GM12892 (cell line): ENCODE results near the gene MED12.

Experiments
- DNase-seq: peaks from one replicate; pipeline ENCODE4 v3.0.0; 2011; ENCODE audit not compliant: insufficient read length
- FAIRE-seq: peaks from 2 replicates; lab custom pipeline; 2011; peaks lifted over from hg19 to GRCh38; lab: Jason Lieb, UNC
- POLR2A ChIP-seq: IDR thresholded peaks from 2 replicates; pipeline ENCODE4 v1.6.1; 2011; ENCODE audit warnings: low read depth, low read length, control low read depth
- POLR2AphosphoS5 ChIP-seq: IDR thresholded peaks from 2 replicates; pipeline ENCODE4 v1.6.1; 2011; ENCODE audit warnings: low read depth, low read length, control low read depth
- TAF1 ChIP-seq: IDR thresholded peaks from 2 replicates; pipeline ENCODE4 v1.6.1; 2011; ENCODE audit warnings: low read depth, mild to moderate bottlenecking, control low read depth, low read length, borderline replicate concordance

MED12 gene

DNA sequence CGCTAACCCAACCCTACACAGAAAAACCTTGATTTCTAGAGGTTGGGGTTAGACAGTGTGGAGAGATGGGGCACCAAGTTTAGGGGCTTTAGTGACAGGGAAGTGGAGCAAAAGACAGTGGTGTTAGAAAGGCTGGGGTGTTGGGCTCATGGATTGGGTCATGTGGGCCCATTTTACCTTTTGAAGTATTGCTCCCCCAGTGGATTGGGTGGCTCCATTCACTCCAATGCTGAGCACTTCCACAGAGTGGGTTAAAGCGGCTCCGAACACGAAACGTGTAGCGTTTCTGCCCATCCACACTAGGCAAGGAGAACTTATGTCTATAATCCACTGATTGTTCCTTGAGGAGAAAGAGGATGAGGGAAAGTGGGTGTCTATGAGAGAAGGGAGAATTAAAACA lies 9.3 kb upstream of the MED12 start:
- TF ChIP-seq POLR2AphosphoS5, result no peak
- FAIRE-seq (peak; percentile 14), DNase-seq (no peak)

- TF ChIP-seq TAF1, result peak; percentile 59; the same call in 1 of the 2 replicates
- TF ChIP-seq POLR2A, result peak; percentile 87
- TF ChIP-seq POLR2AphosphoS5, result peak; percentile 95
- FAIRE-seq (peak; percentile 98), DNase-seq (peak; percentile 60)
Measured at GRCh38 chrX:71111141-71111843, 7.1 kb upstream of the MED12 start, which contains the start of gene IL2RG. IL2RG (minus strand) TSS chrX:71111577; CDS start chrX:71111539, 38 bp downstream.

DNA sequence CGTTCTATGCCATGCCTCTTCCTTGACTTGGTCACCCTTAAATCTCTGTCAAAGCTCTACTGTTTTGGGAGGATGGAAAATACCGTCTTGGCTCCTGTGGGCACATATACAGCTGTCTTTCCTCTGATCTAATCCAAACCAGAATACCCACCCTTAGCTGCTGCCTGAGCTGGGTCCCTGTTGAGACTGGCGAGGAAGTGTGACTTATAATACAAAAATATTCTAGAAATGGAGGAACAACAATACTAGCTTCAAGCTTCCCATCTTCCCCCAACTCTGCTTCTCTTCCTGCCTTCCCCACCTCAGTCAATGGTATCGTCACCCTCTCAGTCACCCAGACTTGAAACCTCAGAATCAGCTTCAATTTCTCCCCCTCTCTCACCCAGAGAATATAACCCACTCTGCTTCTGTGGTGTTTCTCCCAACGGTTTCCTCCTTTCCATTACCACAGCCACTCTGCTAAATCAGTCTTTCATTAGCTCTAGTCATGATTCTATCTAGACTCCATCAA lies 6.4 kb upstream of the MED12 start:
- no peak for DNase-seq
- TF ChIP-seq POLR2AphosphoS5, result no peak
- TF ChIP-seq POLR2A, result no peak
- TF ChIP-seq TAF1, result no peak
- FAIRE-seq, result no peak

GRCh38 chrX:71117358-71117757 lies 1.0 kb upstream of the MED12 start:
- FAIRE-seq (peak; percentile 40), DNase-seq (no peak)
- no peak for TF ChIP-seq POLR2AphosphoS5
- TF ChIP-seq TAF1, result no peak
- no peak for TF ChIP-seq POLR2A

DNA sequence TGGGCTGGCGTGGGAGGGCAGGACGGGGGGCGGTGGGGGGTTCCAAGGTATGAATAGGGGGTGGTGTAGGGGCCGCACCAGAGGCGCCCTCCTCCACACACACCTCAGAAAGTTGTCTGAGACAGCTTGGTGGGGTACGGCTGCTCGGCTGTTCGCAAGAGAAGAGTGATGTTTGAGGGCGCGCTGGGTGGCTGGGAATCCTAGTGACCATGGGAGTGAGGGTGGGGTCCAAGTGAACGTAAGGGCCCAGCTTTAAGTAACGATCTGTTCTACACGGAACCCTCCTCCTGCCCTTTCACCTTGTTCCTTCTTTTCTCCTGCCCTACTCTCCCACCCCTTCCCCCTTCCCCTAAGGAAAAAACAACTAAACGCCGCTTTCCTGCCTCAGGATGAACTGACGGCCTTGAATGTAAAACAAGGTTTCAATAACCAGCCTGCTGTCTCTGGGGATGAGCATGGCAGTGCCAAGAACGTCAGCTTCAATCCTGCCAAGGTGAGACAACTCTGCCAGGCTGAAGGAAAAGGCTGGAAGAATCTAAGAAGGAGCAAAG lies 664 bp downstream of the MED12 start:
- no peak for TF ChIP-seq POLR2AphosphoS5
- TF ChIP-seq POLR2A, result no peak
- no peak for TF ChIP-seq TAF1
- FAIRE-seq (no peak), DNase-seq (no peak)

- peak; percentile 17 for FAIRE-seq
- TF ChIP-seq POLR2AphosphoS5, result no peak
- no peak for TF ChIP-seq POLR2A
- TF ChIP-seq TAF1, result no peak
- DNase-seq, result no peak
Measured at GRCh38 chrX:71128166-71128833, 9.9 kb downstream of the MED12 start.

GRCh38 chrX:71128915-71129765 lies 10.7 kb downstream of the MED12 start:
- DNase-seq (peak; percentile 50), FAIRE-seq (peak; percentile 99)
- no peak for TF ChIP-seq TAF1
- TF ChIP-seq POLR2AphosphoS5, result no peak
- TF ChIP-seq POLR2A, result no peak

- TF ChIP-seq POLR2A (no peak), TAF1 (no peak), POLR2AphosphoS5 (no peak)
- FAIRE-seq (no peak), DNase-seq (no peak)
Measured at GRCh38 chrX:71131510-71131909, 13.1 kb downstream of the MED12 start.

DNA sequence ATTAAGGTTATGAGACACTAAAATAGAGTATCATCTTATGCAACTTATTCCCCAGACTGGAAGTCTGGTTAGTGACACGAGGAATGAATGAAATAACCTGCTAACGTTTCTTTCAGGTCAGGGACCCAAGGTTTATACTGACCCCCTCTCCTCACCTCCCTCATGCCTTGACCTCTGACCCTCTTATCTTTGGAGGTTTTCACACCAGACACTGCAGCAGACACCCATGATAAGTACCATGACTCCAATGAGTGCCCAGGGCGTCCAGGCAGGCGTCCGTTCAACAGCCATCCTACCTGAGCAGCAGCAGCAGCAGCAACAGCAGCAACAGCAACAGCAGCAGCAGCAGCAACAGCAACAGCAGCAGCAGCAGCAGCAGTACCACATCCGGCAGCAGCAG lies 22.0 kb downstream of the MED12 start:
- no peak for TF ChIP-seq POLR2AphosphoS5
- TF ChIP-seq TAF1, result no peak
- TF ChIP-seq POLR2A, result no peak
- DNase-seq (no peak), FAIRE-seq (no peak)

GRCh38 chrX:71143508-71143907 lies 25.1 kb downstream of the MED12 start:
- TF ChIP-seq TAF1 (no peak), POLR2A (no peak), POLR2AphosphoS5 (no peak)
- DNase-seq (no peak), FAIRE-seq (no peak)

DNA sequence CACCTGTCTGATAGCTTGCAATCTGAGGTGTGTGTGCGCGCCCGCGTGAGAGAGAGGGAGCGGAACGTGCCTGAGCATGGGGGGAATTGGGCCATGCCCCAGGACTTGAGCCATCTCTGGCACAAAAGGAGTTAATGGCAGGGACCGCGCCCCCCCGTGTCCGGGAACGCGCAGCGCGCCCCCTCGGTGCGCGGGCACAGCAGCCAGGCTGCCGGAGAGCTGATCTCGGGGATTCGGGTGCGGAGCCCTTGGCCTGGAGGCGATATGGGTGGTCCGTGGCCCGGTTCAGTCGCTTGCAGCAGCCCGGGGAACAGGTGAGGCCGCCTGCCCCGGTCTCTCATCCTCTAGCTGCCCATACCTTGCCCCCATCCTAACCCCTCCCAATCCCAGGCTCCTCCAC lies 26.3 kb downstream of the MED12 start, which contains the start of gene NLGN3:
NLGN3 (plus strand) TSS at position 191 of the 400 bp plus-strand sequence. CDS start 2,909 bp downstream, outside the sequence.
- TF ChIP-seq POLR2AphosphoS5 (no peak), TAF1 (no peak), POLR2A (no peak)
- DNase-seq (no peak), FAIRE-seq (no peak)
